Trophoblast cell (in vitro differentiated cells and primary cell): Measurements from ENCODE around the gene STXBP6.
"Not testable (repeated sequence)": the region's sequence is repeated elsewhere in the genome, so short reads cannot be mapped to it uniquely, and the experiment has no call there.

Experiments used
- DNase-seq, 2 donors: peaks; one replicate each; pipeline ENCODE4 v3.0.0-alpha.2; 2016
- H2AFZ ChIP-seq: 2 replicates; pipeline ENCODE4 v1.6.1; 2013; ENCODE audit warnings: low read length, moderate library complexity, mild to moderate bottlenecking; ENCODE audit not compliant: insufficient read depth, poor library complexity
- H2AK5ac ChIP-seq: 2 replicates; pipeline ENCODE4 v1.6.1; 2013; ENCODE audit warnings: mild to moderate bottlenecking, low read length
- H2BK120ac ChIP-seq: 2 replicates; pipeline ENCODE4 v1.6.1; 2013; ENCODE audit warnings: low read length, mild to moderate bottlenecking, moderate library complexity; ENCODE audit not compliant: insufficient read depth, poor library complexity
- H2BK12ac ChIP-seq: 2 replicates; pipeline ENCODE4 v1.6.1; 2013; ENCODE audit warnings: mild to moderate bottlenecking, low read length, moderate library complexity
- H2BK5ac ChIP-seq: 2 replicates; pipeline ENCODE4 v1.6.1; 2013; ENCODE audit warnings: low read length, low read depth, moderate library complexity, mild to moderate bottlenecking; ENCODE audit not compliant: poor library complexity
- H3K14ac ChIP-seq: 2 replicates; pipeline ENCODE4 v1.6.1; 2013; ENCODE audit warnings: mild to moderate bottlenecking, low read length
- H3K18ac ChIP-seq: 2 replicates; pipeline ENCODE4 v1.6.1; 2013; ENCODE audit warnings: mild to moderate bottlenecking, low read length
- H3K23ac ChIP-seq: 2 replicates; pipeline ENCODE4 v1.6.1; 2013; ENCODE audit warnings: low read length
- H3K27ac ChIP-seq: 2 replicates; pipeline ENCODE4 v1.5.1; 2013; ENCODE audit warnings: low read depth, mild to moderate bottlenecking, inconsistent platforms, low read length, moderate library complexity
- H3K27me3 ChIP-seq: 2 replicates; pipeline ENCODE4 v1.6.1; 2013; ENCODE audit warnings: inconsistent platforms, mild to moderate bottlenecking, low read length, moderate library complexity; ENCODE audit not compliant: insufficient read depth
- H3K36me3 ChIP-seq, 2 experiments: 1 replicate in 1 of 2; 2 replicates in 1 of 2; pipeline ENCODE4 v1.6.1; 2013; ENCODE audit warnings: low read length in 2 of 2, mild to moderate bottlenecking in 2 of 2, moderate library complexity in 1 of 2; ENCODE audit not compliant: insufficient read depth in 2 of 2, control insufficient read depth in 1 of 2
- H3K4ac ChIP-seq: 2 replicates; pipeline ENCODE4 v1.6.1; 2013; ENCODE audit warnings: low read depth, mild to moderate bottlenecking, low read length, moderate library complexity
- H3K4me1 ChIP-seq, 2 experiments: 1 replicate in 1 of 2; 2 replicates in 1 of 2; pipeline ENCODE4 v1.6.1; 2013; ENCODE audit warnings: low read length in 2 of 2, mild to moderate bottlenecking in 2 of 2, moderate library complexity in 1 of 2; ENCODE audit not compliant: insufficient read depth in 2 of 2, control insufficient read depth in 1 of 2
- H3K4me2 ChIP-seq: 2 replicates; pipeline ENCODE4 v1.6.1; 2013; ENCODE audit warnings: inconsistent platforms, mild to moderate bottlenecking, low read length, moderate library complexity
- H3K4me3 ChIP-seq: 2 replicates; pipeline ENCODE4 v1.5.1; 2013; ENCODE audit warnings: mild to moderate bottlenecking, low read depth, low read length, inconsistent platforms
- H3K79me1 ChIP-seq: one replicate; pipeline ENCODE4 v1.6.1; 2013; ENCODE audit warnings: low read length
- H3K79me2 ChIP-seq: 2 replicates; pipeline ENCODE4 v1.6.1; 2013; ENCODE audit warnings: low read length, mild to moderate bottlenecking; ENCODE audit not compliant: control insufficient read depth, insufficient read depth, poor library complexity
- H3K9ac ChIP-seq: 2 replicates; pipeline ENCODE4 v1.6.1; 2013; ENCODE audit warnings: mild to moderate bottlenecking, low read length
- H3K9me3 ChIP-seq: 2 replicates; pipeline ENCODE4 v1.6.1; 2013; ENCODE audit warnings: low read depth, mild to moderate bottlenecking, control low read depth, inconsistent platforms, low read length; ENCODE audit not compliant: insufficient read depth
- H4K12ac ChIP-seq: 2 replicates; pipeline ENCODE4 v1.6.1; 2013; ENCODE audit warnings: low read depth, mild to moderate bottlenecking, low read length, moderate library complexity
- H4K8ac ChIP-seq: 2 replicates; pipeline ENCODE4 v1.6.1; 2013; ENCODE audit warnings: low read depth, mild to moderate bottlenecking, low read length, moderate library complexity
- H4K91ac ChIP-seq: one replicate; pipeline ENCODE4 v1.6.1; 2013; ENCODE audit warnings: low read depth, mild to moderate bottlenecking, low read length, moderate library complexity
- WGBS: extraction: QIAGEN DNeasy Blood & Tissue Kit; methylation state at CpG from one replicate; pipeline ENCODE4 v1.1.7; 2013; ENCODE audit warnings: missing lambda C conversion rate; ENCODE audit not compliant: insufficient read length, insufficient coverage; ENCODE audit errors: extremely low coverage; 5-methylcytosine and 5-hydroxymethylcytosine counted together

The STXBP6 gene

DNA sequence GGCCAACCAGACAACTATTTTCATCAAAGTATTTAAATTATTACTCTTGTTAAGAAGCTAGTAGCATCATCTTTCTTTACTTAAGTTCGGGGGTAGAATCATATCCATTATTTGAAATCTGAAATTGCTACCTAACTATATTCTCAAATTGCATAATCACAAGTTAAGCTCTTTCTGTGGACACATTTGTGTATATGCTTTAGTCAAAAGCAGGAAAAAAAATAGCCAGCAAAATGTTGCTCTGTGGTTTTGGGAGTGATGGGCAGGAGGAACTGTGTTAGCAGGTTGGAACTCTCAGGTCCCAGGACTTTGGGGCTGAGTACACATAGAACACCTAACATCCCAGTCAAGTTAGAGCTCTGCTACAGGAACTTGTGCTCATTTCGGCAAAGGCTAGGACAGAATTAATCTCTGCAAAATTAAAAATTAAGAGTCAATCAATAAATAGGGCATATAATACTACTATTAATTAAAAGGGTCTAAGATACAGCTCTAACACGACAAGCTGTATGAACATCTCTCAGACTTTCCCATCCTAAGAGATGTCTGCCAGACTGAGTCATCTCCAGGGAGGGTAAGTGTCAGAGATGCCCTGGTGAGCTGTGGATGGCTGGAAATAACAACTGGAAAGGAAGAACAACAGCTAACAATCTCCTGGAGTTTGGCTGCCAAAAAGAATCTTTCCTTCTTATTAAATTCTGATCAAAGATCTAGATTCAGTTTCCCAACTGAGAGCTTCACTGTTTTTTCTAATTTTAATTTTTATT, 212.5 kb downstream of the STXBP6 start:
- H2AK5ac ChIP-seq, result no peak overlapping the region

DNA sequence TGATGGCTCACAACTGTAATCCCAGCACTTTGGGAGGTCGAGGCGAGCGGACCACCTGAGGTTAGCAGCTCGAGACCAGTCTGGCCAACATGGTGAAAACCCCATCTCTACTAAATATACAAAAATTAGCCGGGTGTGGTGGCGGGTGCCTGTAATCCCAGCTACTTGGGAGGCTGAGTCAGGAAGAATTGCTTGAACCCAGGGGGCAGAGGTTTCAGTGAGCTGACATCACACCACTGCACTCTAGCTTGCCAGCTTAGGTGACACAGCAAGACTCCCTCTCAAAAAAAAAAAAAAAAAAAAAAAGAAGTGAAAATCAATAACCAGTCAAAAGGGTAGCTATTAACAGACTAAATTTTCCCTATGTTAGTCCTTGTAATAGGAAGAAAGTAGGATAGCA, 213.6 kb downstream of the STXBP6 start:
- not testable (repeated sequence) for H4K91ac ChIP-seq, H3K36me3 ChIP-seq, H3K79me1 ChIP-seq, H2AK5ac ChIP-seq, H3K9me3 ChIP-seq, H3K79me2 ChIP-seq, H4K12ac ChIP-seq, H2AFZ ChIP-seq, H3K9ac ChIP-seq, H3K4ac ChIP-seq, DNase-seq, H3K4me2 ChIP-seq, H3K27me3 ChIP-seq, H3K18ac ChIP-seq, H4K8ac ChIP-seq, H3K4me3 ChIP-seq, H2BK5ac ChIP-seq, H3K14ac ChIP-seq, H2BK12ac ChIP-seq, H2BK120ac ChIP-seq, H3K23ac ChIP-seq, H3K4me1 ChIP-seq, H3K27ac ChIP-seq
- no CpG with 5 or more reads among the region's 6 CpGs for WGBS

More for the DNA sequence above, 212.5 kb downstream of the STXBP6 start:
- Histone ChIP-seq H4K91ac (no peak overlapping the region), H3K4me3 (no peak overlapping the region), H3K27ac (no peak overlapping the region), H3K9me3 (no peaks in the 10 kb centered on the region), H3K23ac (no peak overlapping the region), H3K9ac (no peak overlapping the region), H3K27me3 (no peaks in the 10 kb centered on the region), H3K36me3 (no peaks in the 10 kb centered on the region), H3K4me2 (no peak overlapping the region), H3K79me2 (no peaks in the 10 kb centered on the region), H3K79me1 (no peaks in the 10 kb centered on the region), H2AFZ (no peak overlapping the region), H2BK120ac (no peak overlapping the region), H3K4ac (no peak overlapping the region), H4K8ac (no peak overlapping the region), H3K4me1 (no peaks in the 10 kb centered on the region), H3K18ac (no peak overlapping the region), H3K14ac (no peak overlapping the region), H2BK5ac (no peak overlapping the region), H2BK12ac (no peak overlapping the region), H4K12ac (no peak overlapping the region)
- WGBS, result no CpG with 5 or more reads among the region's 3 CpGs
- DNase-seq, result no peak

- no peaks in the 10 kb centered on the region for H3K36me3 ChIP-seq
- no CpG with 5 or more reads among the region's 6 CpGs for WGBS
- H3K4me2 ChIP-seq, result no peak overlapping the region
Measured at GRCh38 chr14:24834956-24835355, 215.0 kb downstream of the STXBP6 start.

GRCh38 chr14:24833385-24833784, 216.6 kb downstream of the STXBP6 start:
- H3K14ac ChIP-seq, result no peak overlapping the region
- no peak overlapping the region for H3K4ac ChIP-seq
- H3K4me3 ChIP-seq, result no peak overlapping the region
- no peak overlapping the region for H3K4me2 ChIP-seq
- no peak overlapping the region for H4K8ac ChIP-seq
- H3K4me1 ChIP-seq, result no peaks in the 10 kb centered on the region
- no peaks in the 10 kb centered on the region for H3K79me2 ChIP-seq
- H3K9ac ChIP-seq, result no peak overlapping the region
- DNase-seq, result no peak
- no peak overlapping the region for H4K12ac ChIP-seq
- H2AFZ ChIP-seq, result no peak overlapping the region
- no peak overlapping the region for H2AK5ac ChIP-seq
- WGBS, result no CpG with 5 or more reads among the region's 1 CpG
- no peak overlapping the region for H4K91ac ChIP-seq
- H3K27ac ChIP-seq, result no peak overlapping the region
- no peak overlapping the region for H2BK5ac ChIP-seq
- no peaks in the 10 kb centered on the region for H3K79me1 ChIP-seq
- H2BK120ac ChIP-seq, result no peak overlapping the region
- no peak overlapping the region for H3K23ac ChIP-seq
- no peaks in the 10 kb centered on the region for H3K27me3 ChIP-seq
- H3K36me3 ChIP-seq, result no peaks in the 10 kb centered on the region
- no peak overlapping the region for H2BK12ac ChIP-seq
- H3K9me3 ChIP-seq, result no peaks in the 10 kb centered on the region
- no peak overlapping the region for H3K18ac ChIP-seq

More at GRCh38 chr14:24834956-24835355, 215.0 kb downstream of the STXBP6 start:
- Histone ChIP-seq H3K9me3 (no peaks in the 10 kb centered on the region), H3K18ac (no peak overlapping the region), H2AFZ (no peak overlapping the region), H2AK5ac (no peak overlapping the region), H2BK120ac (no peak overlapping the region), H3K4me3 (no peak overlapping the region), H3K79me2 (no peaks in the 10 kb centered on the region), H2BK12ac (no peak overlapping the region), H4K91ac (no peak overlapping the region), H3K23ac (no peak overlapping the region), H4K8ac (no peak overlapping the region), H3K4ac (no peak overlapping the region), H3K9ac (no peak overlapping the region), H2BK5ac (no peak overlapping the region), H3K79me1 (no peaks in the 10 kb centered on the region), H3K27me3 (no peaks in the 10 kb centered on the region), H3K27ac (no peak overlapping the region), H4K12ac (no peak overlapping the region), H3K4me1 (no peaks in the 10 kb centered on the region), H3K14ac (no peak overlapping the region)
- no peak for DNase-seq
